A549 (cell line): ENCODE data around the gene CERS3.

Experiments
- CBX8 ChIP-seq: fragments of 200-600 bp; sonication (generic); IDR thresholded peaks from 2 replicates; pipeline ENCODE4 v1.6.1; 2016
- CHD2 ChIP-seq: fragments of 150-350 bp; IDR thresholded peaks from 2 replicates; pipeline ENCODE4 v1.6.1; 2014; ENCODE audit warnings: low read length; ENCODE audit not compliant: partially characterized antibody
- CTCF ChIP-seq: fragments of >200 bp; sonication (Bioruptor Twin); formaldehyde crosslinking; IDR thresholded peaks from 3 replicates; pipeline ENCODE4 v1.5.1; 2016
- EP300 ChIP-seq, 2 experiments: fragments of >200 bp; sonication (Bioruptor Twin); formaldehyde crosslinking; IDR thresholded peaks; 2 replicates in 1 of 2; 3 replicates in 1 of 2; pipeline ENCODE4 v1.6.1; 2016 to 2017
- JUN ChIP-seq, 2 experiments: fragments of >200 bp; sonication (Bioruptor Twin); formaldehyde crosslinking; IDR thresholded peaks; 2 replicates in 1 of 2; 3 replicates in 1 of 2; pipeline ENCODE4 v1.6.1; 2016 to 2017
- PBX3 ChIP-seq: IDR thresholded peaks from 2 replicates; pipeline ENCODE4 v1.6.1; 2012
- POLR2AphosphoS2 ChIP-seq: conservative IDR thresholded peaks from 2 replicates; pipeline ENCODE4 v1.6.1; 2012; ENCODE audit warnings: low read length, improper control_type of control experiment, inconsistent platforms
- REST ChIP-seq: fragments of 200-600 bp; sonication (generic); IDR thresholded peaks from 2 replicates; pipeline ENCODE4 v1.6.1; 2016; ENCODE audit warnings: antibody characterized with exemption, mild to moderate bottlenecking, moderate library complexity

GRCh38 chr15:100433304-100433703 lies 95.4 kb downstream of the CERS3 start:
- TF ChIP-seq CTCF (no peak), REST (no peak), JUN (IDR thresholded peaks at IDR 0.05) (no peak), CBX8 (no peak), POLR2AphosphoS2 (no peak), CHD2 (no peak), PBX3 (no peak), EP300 (IDR thresholded peaks at IDR 0.05) (no peak)
